ENCODE measurements around the gene TEN1.
"Not testable (repeated sequence)": the region's sequence is repeated elsewhere in the genome, so short reads cannot be mapped to it uniquely, and the experiment has no call there.

The TEN1 gene, protein sequence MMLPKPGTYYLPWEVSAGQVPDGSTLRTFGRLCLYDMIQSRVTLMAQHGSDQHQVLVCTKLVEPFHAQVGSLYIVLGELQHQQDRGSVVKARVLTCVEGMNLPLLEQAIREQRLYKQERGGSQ

DNA sequence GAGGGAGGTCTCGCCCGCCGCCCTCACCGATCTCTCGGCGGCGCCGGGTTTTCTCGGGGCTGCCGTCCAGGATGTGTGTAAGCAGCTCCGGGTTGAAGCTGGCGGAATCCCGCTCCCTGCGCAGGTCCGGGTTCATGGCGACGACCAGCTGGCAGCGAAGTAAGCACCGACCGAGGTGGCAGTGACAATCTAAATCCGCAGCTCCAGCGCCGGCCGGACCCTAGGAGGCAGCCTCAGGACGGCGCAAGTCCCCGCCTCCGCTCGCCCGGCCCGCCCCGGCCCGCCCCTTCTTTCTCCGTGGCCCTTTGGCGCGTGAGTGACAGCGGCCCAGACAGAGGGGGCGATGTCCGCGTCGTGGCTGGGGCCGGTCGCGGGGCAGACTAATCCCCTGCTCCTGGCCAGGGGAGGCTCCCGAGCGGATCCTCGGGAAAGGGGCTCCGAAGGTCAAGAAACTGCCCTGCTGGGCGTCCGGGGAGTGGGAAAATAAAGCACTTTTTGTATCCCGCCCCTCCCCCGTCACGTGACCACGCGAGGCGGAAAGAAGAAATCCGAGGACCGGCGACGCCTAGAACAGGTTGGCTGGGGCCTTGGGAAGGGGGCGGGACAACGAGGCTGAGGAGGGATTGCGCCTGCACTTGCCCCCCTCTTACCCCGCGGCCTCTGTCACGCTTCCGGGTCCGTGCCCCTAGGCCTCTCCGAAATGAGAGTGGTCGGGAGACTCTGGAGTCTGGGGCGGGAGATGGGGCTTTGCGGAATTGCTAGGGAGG lies at the start of gene TEN1, which contains the start of gene ACOX1:
TEN1 (plus strand) TSS at position 303 of the 767 bp plus-strand sequence. CDS start 6,953 bp downstream, outside the sequence.
ACOX1 (minus strand) TSS at position 229 of the 767 bp plus-strand sequence; CDS start at position 136, 93 bp downstream.
- peak; percentile 77 to 94 (median 88) for DNase-seq

DNA sequence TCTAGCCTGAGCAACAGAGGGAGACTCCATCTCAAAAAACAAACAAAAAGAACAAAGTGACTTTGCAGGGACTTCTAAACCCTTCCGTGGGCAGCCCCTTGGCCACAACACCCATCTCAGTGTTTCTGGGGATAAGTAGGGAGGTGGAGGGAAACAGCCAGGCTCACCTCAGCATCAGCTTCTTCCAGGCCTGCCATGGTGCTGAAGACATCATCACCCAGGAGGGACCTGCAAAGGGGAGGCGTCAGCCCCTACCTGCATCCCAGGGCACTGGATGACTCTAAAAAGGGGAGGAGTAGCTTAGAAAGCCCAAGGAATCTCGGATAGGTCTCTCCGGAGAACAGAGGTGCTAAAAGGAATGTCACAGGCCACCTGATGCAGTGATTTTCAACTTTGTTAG lies 48.0 kb upstream of the TEN1 start:
- DNase-seq = no peak

DNA sequence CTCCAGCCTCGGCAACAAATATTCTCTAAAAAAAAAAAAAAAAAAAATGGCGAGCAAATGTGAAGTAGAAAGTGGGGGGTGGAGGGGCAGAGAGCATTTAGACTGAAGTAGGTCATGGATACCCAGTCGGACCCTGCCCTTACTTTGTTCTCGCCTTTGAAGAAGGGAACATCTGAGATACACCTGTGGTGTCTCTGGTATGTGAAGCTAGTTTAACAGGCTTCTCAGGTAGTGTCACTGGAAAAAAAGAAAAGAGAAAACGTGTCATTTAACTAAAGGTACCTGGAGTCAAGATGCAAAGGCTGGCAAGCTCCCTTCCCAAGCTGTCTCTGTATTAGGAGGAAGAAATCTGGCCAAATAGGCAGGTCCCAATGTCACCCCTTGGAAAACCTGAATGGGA lies 46.2 kb upstream of the TEN1 start:
- no peak for DNase-seq

DNA sequence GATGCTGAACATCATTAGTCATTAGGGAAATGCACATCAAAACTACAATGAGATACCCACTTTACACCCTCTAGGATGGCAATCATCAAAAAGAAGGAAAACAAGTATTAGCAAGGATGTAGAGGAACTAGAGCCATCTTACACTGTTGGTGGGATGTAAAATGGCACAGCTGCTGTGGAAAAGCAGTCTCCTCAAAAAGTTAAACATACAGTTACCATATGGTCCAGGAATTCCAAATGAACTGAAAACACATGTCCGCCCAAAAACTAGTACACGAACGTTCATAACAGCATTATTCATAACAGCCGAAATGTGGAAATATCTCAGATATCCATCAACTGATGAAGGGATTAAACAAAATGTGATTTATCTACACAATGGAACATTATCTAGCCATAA lies 45.2 kb upstream of the TEN1 start:
- no peak for DNase-seq

DNA sequence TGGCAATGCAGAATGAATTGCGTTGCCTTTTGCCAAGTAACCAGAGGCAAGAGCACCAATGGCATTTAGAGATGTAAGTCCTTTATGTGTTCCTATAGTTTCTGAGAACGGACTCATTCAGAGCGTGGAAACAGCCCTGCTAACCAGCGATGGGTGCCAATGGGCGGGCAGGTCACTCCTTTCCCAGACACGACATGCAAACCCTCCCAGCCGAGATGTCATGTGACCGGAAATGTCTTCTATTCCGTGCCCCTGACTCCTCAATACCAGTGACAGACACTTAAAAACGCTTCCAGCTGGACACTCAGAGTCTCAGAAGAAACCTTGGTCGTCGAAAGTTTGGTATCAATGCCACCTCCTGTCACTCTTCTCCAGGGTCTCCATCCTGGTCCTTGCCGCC lies 41.4 kb upstream of the TEN1 start:
- no peak for DNase-seq

DNA sequence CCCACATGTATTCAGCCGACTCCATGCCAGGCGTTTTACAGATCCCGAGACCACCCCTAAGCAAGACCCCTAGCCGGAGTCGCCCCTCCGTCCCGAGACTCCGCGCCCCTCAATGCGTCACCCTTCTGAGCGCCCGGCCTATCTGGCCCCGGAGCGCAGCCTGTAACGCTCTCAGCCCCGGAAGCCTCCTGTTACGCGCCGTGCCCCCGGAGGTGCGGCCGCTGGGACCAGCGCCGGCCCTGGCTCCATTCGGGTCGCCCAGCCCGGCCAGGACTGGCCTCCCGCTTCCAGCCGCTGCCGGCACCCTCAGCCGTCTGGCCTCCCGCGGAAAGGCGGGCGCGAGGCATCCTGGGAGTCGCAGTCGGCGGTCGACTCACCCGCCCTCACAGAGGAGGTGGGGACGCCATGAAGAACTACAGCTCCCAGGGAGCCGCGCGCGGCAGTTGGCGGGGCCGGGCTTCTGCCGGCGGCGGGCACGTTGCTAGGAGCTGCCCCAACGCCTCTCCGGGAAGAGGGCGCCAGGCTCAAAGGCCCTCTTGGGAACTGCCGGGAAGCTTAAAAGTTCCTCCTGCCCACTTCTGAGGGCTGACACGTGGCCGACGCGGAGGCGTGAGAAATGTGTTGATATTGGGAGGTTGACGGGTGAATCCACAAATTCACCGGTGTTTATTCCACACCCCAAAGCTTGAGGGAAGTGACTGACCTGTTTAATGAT lies 38.2 kb upstream of the TEN1 start, which contains the start of gene FBF1:
FBF1 (minus strand) TSS at position 316 of the 715 bp plus-strand sequence. CDS start 2,893 bp downstream, outside the sequence.
- DNase-seq = peak; percentile 62 to 79 (median 74)

DNA sequence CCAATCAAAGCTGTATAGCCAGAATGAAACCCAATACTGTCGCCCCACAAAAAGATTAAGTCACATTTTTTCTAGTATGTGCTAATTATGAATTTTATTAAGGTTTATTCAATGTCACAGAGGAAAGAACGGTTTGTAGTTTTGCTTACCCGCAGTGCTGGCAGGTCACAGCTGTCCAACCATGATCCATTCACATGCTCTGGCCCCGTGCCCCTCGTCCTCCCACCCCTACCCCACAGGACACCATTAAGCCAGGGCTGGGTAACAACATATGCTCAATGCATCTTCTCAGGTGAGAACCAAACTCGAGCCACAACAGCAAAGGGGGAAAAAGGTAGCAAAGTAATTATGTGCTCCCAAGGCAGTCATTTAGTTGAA lies 37.6 kb upstream of the TEN1 start:
- DNase-seq = no peak

DNA sequence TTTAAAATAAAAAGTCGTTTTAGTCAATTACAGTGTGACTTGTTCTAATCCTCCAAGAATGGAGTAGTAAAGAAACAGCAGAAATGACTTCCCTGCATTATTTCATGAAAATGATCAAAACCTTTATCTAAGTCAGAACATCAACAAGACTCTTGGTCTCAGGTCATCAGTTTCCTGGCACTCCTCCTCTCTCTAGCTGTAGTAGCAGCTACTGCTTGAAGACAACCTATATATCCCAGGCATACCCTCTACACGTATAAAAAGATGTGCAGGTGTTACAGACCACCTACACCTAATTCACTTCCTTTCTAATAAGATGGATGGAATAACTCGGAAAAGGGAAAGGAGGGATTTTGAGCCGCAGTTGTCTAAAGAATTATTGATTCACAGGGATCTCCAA lies 36.6 kb upstream of the TEN1 start:
- DNase-seq = no peak

DNA sequence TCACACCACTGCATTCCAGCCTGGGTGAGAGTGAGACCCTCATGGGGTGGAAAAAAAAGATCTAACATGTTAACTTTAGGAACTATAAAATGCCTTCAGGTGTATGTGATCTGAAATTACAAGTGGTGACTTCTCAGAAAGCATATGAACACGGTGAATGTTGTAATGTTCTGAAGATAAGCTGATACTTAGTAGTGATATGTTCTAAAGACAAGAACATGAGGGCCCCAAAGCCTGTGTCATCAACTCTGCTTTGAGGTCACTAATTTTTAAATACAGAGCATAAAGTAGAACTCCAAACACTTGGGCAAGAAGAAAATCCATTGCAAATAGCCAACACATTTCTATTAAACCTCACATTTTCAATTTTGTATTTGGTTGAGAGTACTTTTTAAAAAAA lies 35.5 kb upstream of the TEN1 start:
- no peak for DNase-seq

DNA sequence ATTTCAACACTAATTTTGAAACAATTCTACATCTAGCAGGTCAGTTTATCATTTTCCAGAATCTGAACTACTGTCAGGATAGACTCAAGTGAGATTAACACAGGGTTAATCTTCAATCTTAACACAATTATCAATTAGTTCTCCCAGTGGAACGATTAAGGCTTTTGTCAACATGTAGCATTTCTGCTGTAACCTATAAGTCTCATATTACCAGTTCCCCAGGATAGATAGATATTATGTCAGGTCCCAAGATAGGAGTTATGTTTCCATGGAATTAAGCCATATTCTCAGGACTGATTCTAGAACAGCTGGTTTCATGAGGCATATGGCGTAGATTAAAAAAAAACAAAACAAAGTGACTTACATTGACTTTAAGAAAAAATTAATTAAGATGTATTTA lies 33.8 kb upstream of the TEN1 start:
- DNase-seq = no peak

DNA sequence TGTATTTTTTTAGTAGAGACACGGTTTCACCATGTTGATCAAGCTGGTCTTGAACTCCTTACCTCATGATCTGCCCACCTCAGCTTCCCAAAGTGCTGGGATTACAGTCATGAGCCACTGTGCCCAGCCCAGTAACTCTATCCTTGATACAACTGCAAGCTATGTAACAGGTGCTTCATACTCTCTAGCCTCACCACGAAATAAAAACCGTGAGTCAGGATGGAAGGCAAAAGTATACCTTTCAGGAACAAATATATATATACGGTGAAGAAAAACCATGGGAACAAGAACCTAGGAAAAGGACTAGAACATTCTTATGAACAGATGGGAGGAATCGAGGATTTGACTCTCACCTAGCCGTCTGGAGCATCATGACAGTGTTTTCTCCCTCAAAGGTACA lies 28.6 kb upstream of the TEN1 start:
- no peak for DNase-seq

DNA sequence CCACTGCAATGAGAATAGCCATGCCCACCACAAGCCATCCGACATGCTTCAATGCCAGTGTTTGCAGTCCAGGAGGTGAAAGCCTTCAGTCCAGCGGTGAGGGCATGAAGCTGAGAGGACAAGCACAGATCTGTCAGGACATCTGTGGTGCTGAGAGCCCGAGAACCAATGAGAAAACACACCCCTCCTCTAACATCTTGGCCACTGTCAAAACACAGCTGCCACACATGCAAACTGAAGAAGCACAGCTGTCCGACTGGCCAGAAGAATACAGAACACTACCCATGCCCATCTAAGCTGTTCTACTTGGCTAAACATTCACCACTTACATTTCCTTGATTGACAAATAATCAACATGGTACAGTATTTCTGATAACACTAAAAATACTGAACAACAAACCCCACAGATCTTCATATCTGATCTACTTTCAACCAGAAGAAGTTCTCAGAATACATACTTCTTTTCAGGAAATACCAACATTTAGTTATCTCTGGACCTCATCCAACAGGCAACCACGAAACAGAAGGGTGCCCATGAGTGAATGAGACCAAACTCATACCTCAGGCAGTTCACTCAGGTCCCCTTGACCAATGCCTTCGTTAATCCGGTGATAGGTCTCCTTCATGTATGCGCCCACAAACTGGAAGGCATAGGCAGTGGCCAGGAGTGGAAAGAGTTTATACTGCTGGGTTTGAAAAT lies 28.0 kb upstream of the TEN1 start:
- no peak for DNase-seq

DNA sequence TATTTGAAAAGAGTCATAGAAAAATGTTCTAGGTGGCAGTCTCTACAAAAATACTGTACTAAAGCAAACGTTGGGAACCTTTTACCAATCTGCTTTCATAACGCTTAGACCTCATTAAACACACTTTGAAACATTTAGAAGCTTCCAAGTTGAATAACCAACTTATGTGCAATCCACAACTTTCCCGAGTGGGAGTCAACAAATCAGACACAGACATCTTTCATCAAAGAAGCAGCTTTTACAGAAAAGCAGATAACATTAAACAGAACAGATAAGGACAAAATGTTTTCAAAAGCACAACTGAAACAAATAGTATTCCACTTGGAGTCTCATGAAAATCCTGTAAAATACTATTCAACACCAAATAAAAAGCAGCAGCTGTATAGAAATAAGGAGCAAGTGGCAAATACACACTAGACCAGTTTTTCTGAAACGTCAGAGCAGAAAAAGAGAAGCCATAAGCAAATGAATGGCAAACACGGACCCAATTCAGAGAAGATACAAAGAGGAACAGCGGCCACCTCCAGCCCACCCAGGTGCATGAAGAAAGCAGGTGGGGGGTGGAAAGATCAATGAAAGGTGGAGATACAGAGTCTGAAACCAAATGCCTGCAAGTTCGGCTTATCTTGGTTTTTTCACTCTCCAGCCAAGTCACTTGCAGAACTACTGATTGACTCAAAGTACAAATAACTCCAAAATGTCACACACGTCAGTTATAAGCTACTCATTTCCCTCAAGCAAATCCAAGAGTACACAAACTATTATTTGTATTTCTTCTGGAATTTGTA lies 19.8 kb upstream of the TEN1 start:
- no peak for DNase-seq

DNA sequence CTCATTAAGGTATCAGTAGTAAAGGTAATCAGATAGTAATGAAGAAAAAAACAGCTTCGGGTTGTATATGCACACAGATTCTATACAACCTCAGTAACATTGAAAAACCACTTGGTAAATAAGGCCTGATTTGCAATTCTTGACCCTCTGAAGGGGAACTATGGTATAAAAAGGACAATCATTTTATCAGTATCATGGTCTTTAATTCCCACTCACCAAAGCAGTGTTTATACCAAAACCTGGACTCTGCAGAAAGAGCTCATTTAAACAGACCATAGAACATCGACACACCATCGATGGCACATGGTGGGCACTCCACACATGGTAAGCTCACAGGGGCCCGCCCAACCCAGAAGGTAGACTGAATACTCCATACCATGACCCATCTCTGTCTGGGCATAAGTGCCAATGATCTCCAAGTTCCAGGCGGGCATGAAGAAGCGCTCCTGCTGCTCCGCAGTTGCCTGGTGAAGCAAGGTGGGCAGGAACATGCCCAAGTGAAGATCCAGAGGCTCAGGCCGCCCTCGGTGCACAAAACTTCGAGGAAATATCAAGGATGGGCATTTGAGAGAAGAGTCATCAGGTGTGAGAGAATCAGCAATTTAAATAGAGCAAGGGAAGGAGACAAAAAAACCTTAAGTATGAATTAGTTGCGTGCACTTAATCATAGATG lies 19.1 kb upstream of the TEN1 start:
- no peak for DNase-seq

DNA sequence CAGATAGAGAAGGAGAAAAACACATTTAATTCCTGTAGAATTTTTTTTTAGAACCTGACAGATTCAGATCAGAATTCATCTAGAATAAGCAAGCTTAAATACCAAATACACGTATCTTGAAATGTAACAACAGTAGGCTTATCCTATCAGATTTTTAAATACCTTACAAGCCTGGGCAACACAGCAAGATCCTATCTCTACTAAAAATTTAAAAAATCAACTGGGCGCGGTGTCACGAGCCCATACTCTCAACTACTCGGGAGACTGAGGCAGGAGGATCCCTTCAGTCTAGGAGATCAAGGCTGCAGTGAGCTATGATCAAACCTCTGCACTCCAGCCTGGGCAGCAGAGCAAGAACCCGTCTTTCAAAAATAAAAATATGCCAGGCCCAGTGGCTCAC lies 13.6 kb upstream of the TEN1 start:
- DNase-seq = no peak

DNA sequence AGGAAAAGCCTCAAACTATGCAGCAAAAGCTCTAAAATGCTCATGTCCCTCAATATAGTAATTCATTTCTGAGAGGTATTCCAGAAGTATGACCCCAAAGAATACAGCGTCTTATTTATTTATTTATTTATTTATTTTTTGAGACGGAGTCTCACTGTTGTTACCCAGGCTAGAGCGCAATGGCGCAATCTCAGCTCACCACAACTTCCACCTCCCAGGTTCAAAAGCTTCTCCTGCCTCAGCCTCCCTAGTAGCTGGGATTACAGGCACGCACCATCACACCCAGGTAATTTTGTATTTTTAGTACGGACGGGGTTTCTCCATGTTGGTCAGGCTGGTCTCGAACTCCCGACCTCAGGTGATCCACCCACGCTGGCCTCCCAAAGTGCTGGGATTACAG lies 10.0 kb upstream of the TEN1 start:
- DNase-seq = not testable (repeated sequence)

DNA sequence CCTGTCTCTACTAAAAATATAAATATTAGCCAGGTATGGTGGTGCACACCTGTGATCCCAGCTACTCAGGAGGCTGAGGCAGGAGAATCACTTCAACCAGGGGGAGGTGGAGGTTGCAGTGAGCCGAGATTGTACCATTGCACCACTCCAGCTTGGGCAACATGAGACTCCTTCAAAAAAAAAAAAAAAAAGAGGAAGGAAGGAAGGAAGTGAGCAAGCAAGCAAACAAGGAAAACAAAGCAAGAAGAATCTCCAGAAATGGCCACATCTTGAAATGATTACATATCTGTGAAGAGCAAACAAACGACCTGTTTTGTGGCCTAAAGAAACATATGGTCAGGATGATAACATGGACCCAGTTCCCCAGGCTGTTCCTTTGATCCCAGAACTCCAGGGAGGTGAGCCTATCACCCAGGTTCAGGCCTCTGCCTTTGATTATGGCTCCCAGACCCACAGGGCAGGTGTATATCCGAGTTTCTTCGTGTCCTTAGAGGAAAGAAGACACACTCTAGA lies 9.0 kb upstream of the TEN1 start:
- no peak for DNase-seq

DNA sequence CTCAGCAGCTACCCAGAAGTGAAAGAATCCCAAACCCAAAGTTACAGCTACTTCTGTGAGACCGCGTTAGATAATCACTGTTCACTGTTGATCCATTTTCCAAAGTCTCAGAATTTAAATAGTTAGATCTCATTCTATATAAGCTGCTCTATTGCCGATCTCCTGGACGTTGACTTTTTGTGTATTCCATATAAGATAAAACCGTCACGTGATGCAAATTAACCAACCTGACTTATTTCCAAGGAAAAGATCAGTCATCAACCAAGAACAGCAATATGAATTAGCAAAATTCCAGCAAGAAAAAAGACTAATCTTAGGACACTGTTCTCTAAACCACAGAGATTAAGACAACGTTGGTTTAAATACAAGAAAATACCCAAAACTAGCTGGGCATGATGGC lies 8.4 kb upstream of the TEN1 start:
- no peak for DNase-seq

DNA sequence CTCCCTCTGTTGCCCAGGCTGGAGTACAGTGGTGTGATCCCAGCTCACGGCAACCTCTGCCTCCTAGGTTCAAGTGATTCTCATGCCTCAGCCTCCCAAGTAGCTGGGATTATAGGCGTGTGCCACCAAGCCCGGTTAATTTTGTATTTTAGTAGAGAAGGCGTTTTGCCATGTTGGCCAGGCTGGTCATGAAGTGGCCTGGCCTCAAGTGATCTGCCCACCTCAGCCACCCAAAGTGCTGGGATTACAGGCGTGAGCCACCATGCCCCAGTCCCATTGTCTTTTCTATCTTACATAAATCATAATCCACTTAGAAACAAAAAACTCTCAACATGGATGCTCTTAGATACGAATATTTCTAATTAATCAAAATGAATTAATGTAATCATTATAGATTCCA lies 3.9 kb upstream of the TEN1 start:
- DNase-seq = not testable (repeated sequence)

DNA sequence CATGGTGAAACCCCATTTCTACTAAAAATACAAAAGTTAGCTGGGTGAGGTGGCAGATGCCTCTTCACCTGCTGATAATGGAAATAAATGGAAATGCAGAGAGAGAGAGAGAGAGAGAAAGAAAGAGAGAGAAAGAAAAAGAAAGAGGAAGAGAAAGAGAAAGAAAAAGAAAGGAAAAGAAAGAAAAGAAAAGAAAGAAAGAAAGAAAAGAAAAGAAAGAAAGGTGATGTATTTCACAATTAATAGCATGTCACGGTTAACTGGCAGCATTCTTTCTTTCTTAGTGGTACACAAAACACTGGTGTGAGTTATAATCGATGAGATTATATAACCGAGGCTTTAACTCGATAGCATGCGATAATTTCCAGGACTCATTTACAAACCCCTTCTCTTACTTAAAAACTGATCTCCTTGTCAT lies 3.3 kb upstream of the TEN1 start:
- DNase-seq = no peak

DNA sequence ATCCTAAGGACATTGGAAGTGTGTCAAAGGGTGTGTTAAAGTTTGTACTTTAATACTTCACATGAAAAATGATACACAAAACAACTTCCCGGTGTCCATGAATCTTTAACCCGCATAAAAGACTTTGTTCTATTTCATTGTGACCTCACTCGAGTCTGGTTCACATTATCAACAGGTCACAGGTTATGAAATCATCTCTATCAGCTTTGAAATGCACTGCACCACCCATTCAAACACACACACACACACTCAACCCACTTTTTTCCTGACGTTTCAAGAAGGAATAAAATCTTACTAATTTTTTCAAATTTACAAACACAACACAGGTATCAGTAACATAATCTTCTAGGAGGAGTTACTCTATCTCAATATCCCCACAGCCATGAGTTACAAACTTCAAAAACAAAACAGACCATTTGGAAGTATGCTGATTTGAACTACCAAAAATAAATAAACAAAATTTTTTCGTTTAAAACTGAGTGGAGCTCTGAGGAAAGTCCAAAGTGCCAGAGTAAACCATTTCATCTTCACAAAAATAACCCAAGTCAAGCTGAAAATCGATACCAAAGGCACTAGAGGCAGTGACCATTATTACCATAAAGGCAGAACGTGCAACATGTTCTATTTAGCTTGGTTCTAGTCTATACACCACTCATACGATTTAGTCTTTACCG lies 2.7 kb upstream of the TEN1 start:
- no peak for DNase-seq

All from activated naive CD4-positive, alpha-beta T cell (primary cell).